GM12875 (cell line): ENCODE measurements around the gene KDM1A.
A peak's percentile ranks its signal among the peaks of the same experiment; 100 is the strongest.

Source experiments
- H3K4me3 ChIP-seq: one replicate; pipeline ENCODE4 v1.5.1; 2011; ENCODE audit warnings: low read depth, low read length, control low read depth
- CTCF ChIP-seq: IDR thresholded peaks from 2 replicates; pipeline ENCODE4 v1.5.1; 2011; ENCODE audit warnings: low read depth, mild to moderate bottlenecking, control low read depth, inconsistent platforms, low read length, moderate library complexity, borderline replicate concordance; ENCODE audit not compliant: insufficient read depth

The KDM1A gene

DNA sequence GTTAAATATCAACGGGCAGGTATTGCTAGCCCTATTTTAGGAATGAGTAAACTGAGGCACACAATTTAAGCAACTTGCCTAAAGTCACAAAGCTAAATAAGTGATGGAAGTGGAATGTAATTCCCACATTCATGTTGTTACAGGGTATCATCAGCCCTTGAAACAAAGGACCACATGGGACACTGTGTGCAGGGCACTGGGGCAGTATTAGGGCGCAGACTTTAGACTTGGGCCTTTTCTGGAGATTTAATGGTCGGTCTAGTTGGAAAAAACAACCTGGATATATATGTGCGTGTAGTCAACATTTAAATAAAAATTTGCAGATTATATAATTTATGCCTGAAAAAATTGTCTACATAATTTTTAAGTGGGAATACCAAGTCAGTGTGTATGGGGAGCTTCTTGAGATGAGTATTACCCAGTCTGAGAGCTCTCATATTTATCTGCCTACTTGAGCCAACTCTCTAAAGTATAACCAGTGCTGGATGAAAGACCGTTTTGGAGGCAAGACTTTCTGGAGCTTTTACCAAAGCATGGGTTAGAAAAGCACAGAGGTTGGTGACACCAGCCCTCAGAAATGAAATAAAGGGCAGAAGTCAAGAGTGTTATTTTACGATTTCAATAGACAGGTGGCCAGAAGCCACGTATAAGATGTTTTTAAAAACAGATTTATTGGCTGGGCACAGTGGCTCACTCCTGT, 1.6 kb downstream of the KDM1A start:
- peak overlapping the region; percentile 80 for H3K4me3 ChIP-seq
- no peak for TF ChIP-seq CTCF

GRCh38 chr1:23021834-23022233, 2.6 kb downstream of the KDM1A start:
- TF ChIP-seq CTCF = no peak
- no peak overlapping the region for H3K4me3 ChIP-seq

GRCh38 chr1:23023174-23023845, 4.0 kb downstream of the KDM1A start:
- H3K4me3 ChIP-seq = no peak overlapping the region
- TF ChIP-seq CTCF = no peak

DNA sequence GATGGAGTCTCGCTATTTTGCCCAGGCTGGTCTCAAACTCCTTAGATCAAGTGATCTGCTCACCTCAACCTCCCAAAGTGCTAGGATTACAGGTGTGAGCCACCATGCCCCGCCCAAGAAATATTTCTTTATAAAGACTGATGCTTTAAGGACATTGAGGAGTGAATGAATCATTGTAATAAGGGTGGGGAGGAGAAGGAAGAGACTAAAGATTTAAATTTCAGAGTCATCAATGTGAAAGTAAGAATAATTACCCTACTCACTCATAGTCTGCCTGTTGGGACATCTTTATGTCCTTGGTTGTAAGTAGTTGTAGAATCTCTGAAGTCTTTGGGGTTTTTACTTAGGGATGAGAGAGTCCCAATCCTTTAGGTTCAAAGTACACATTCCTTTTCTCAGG, 7.3 kb downstream of the KDM1A start:
- no peak for TF ChIP-seq CTCF
- no peak overlapping the region for H3K4me3 ChIP-seq

DNA sequence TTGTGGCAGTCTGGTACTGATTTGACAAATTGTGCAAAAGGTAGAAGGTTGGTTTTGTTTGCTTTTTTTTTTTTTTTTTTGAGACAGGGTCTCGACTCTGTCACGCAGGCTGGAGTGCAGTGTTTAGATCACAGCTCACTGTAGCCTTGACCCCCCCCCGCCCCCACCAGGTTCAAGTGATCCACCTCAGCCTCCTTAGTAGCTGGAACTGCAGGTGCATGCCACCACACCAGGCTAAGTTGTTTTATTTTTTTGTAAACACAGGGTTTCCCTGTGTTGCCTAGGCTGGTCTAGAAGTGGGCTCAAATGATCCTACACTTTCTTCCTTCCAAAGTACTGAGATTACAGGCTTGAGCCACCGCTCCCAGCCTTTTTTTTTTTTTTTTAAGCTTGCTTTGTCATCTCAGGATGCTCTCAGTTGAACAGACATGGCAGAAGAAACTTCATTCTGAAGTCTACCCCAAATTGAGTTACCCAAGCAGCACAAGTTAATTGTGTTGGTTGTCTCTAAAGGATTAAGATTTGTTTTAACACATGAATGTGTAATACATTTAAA, 8.2 kb downstream of the KDM1A start:
- no peak for TF ChIP-seq CTCF
- no peak overlapping the region for H3K4me3 ChIP-seq

DNA sequence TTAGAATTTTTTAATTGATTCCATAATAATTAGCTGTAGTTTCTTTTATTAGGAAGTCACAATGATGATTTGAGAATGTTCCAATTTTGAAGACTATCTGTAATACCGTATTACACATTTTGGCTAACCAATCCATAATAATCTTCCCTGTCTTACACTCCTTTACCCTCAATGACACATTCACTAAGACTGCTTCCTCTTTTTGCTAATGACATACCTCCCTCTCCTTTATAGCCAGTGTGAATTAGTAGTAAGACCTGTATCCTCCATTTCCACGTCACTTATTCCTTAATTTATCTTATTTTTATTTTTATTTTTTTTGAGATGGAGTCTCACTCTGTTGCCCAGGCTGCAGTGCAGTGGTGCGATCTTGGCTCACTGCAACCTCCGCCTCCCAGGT, 10.1 kb downstream of the KDM1A start:
- TF ChIP-seq CTCF = no peak
- H3K4me3 ChIP-seq = no peak overlapping the region

- H3K4me3 ChIP-seq = no peak overlapping the region
- TF ChIP-seq CTCF = no peak
Observed at GRCh38 chr1:23035823-23036452, 16.7 kb downstream of the KDM1A start.
